HCT116 (cell line): ENCODE measurements around the gene NOXA1. TPM values are rescaled to one million over a fixed set of nuclear protein-coding genes. Genes with fewer than 3 reads are reported as not detected.

Experiments
- ATAC-seq: fragments of 200-7000 bp; cut with Tn5 transposase; 2 replicates; pipeline ENCODE4 v1.9.1; 2020; ENCODE audit warnings: mild to moderate bottlenecking, moderate library complexity
- BruUV-seq: library from RNA; stranded (reverse); fragments of 400-500 nt; replicated peaks from 2 replicates; lab custom pipeline; 2021; lab: Mats Ljungman, UMichigan
- CTCF ChIA-PET: fragments of 300-600 bp; sonication (Branson Sonifier 250); formaldehyde crosslinking; loops from one replicate; lab custom pipeline; 2021; ENCODE audit warnings: antibody characterized with exemption; lab: Charles Lee
- POLR2A ChIA-PET: fragments of 300-600, 350-600 bp; sonication (Branson Sonifier 250); formaldehyde crosslinking; loops from one replicate; lab custom pipeline; 2021; ENCODE audit warnings: antibody characterized with exemption; lab: Charles Lee
- RAD21 ChIA-PET, 2 experiments: fragments of 300-600 bp; sonication (Branson Sonifier 250); formaldehyde crosslinking; loops; one replicate each; lab custom pipeline; 2023; ENCODE audit warnings: low total read pairs in 2 of 2; ENCODE audit not compliant: uncharacterized antibody in 2 of 2, unreplicated experiment in 2 of 2, low non-redundant PET in 1 of 2; lab: Charles Lee
- DNase-seq: peaks from one replicate; pipeline ENCODE4 v3.0.0-alpha.2; 2010; ENCODE audit warnings: low read depth, low spot score
- H2AFZ ChIP-seq: fragments of 200-600 bp; shearing (Covaris generic), sonication (generic); 2 replicates; pipeline ENCODE4 v1.6.1; 2017; ENCODE audit warnings: low read depth, mixed run types, mixed read lengths, antibody characterized with exemption, low read length; ENCODE audit not compliant: poor library complexity, severe bottlenecking
- H3K27ac ChIP-seq: 2 replicates; pipeline ENCODE4 v1.5.1; 2012; ENCODE audit warnings: low read depth, low read length
- H3K27me3 ChIP-seq: fragments of 200-600 bp; sonication (generic); 2 replicates; pipeline ENCODE4 v1.6.1; 2016; ENCODE audit warnings: mixed run types, low read length, mixed read lengths; ENCODE audit not compliant: insufficient read depth
- H3K36me3 ChIP-seq, 2 experiments: fragments of 200-500 bp in 1 of 2; fragments of 200-600 bp in 1 of 2; sonication (Bioruptor generic) in 1 of 2; sonication (generic) in 1 of 2; 2 replicates each; pipeline versions ENCODE4 v1.5.1 to v1.6.1; 2014 to 2016; ENCODE audit warnings: low read length in 2 of 2, inconsistent platforms in 1 of 2, mixed read lengths in 1 of 2, mixed run types in 1 of 2; ENCODE audit not compliant: insufficient read depth in 2 of 2, control insufficient read depth in 1 of 2
- H3K4me1 ChIP-seq, 2 experiments: fragments of 200-600 bp in 1 of 2; sonication (generic) in 1 of 2; 2 replicates each; pipeline versions ENCODE4 v1.5.1 to v1.6.1; 2012 to 2017; ENCODE audit warnings: low read length in 2 of 2, inconsistent platforms in 1 of 2, mild to moderate bottlenecking in 1 of 2, mixed read lengths in 1 of 2, mixed run types in 1 of 2, moderate library complexity in 1 of 2; ENCODE audit not compliant: insufficient read depth in 2 of 2, control insufficient read depth in 1 of 2
- H3K4me2 ChIP-seq: fragments of 200-600 bp; sonication (generic); 2 replicates; pipeline ENCODE4 v1.6.1; 2017; ENCODE audit warnings: mixed run types, low read length, mixed read lengths
- H3K4me3 ChIP-seq, 2 experiments: fragments of 200-600 bp in 1 of 2; sonication (generic) in 1 of 2; replicated peaks in 1 of 2; 2 replicates each; pipeline ENCODE4 v1.5.1; 2011 to 2016; ENCODE audit warnings: low read length in 2 of 2, control low read depth in 1 of 2, low read depth in 1 of 2, mild to moderate bottlenecking in 1 of 2, mixed read lengths in 1 of 2, mixed run types in 1 of 2
- H3K79me2 ChIP-seq: fragments of 200-600 bp; sonication (generic); 2 replicates; pipeline ENCODE4 v1.6.1; 2017; ENCODE audit warnings: mild to moderate bottlenecking, mixed run types, low read length, moderate library complexity, mixed read lengths; ENCODE audit not compliant: insufficient read depth
- H3K9ac ChIP-seq: fragments of 200-600 bp; sonication (generic); 2 replicates; pipeline ENCODE4 v1.6.1; 2016; ENCODE audit warnings: low read length, mixed read lengths
- H3K9me2 ChIP-seq: fragments of 200-600 bp; sonication (generic), shearing (Covaris generic); 2 replicates; pipeline ENCODE4 v1.6.1; 2017; ENCODE audit warnings: mixed run types, mild to moderate bottlenecking, moderate library complexity; ENCODE audit not compliant: insufficient read depth
- H3K9me3 ChIP-seq, 2 experiments: fragments of 200-500 bp in 1 of 2; fragments of 200-600 bp in 1 of 2; sonication (Bioruptor generic) in 1 of 2; sonication (generic) in 1 of 2; 2 replicates each; pipeline ENCODE4 v1.6.1; 2014 to 2017; ENCODE audit warnings: low read length in 2 of 2, mixed read lengths in 2 of 2, inconsistent platforms in 1 of 2, low read depth in 1 of 2, mild to moderate bottlenecking in 1 of 2, mixed run types in 1 of 2, moderate library complexity in 1 of 2; ENCODE audit not compliant: control insufficient read depth in 1 of 2, insufficient read depth in 1 of 2
- H4K20me1 ChIP-seq: fragments of 200-600 bp; sonication (generic), shearing (Covaris generic); 2 replicates; pipeline ENCODE4 v1.6.1; 2017; ENCODE audit warnings: mixed run types, mild to moderate bottlenecking, moderate library complexity; ENCODE audit not compliant: insufficient read depth
- CTCF ChIP-seq, 3 experiments: fragments of 200-600 bp in 1 of 3; sonication (generic) in 1 of 3; IDR thresholded peaks in 2 of 3; conservative IDR thresholded peaks in 1 of 3; 2 replicates each; pipeline ENCODE4 v1.5.1; 2012 to 2017; ENCODE audit warnings: low read depth in 2 of 3, low read length in 2 of 3, antibody characterized with exemption in 1 of 3, borderline replicate concordance in 1 of 3, control low read depth in 1 of 3, mild to moderate bottlenecking in 1 of 3, mixed read lengths in 1 of 3, mixed run types in 1 of 3, moderate library complexity in 1 of 3; ENCODE audit not compliant: insufficient read depth in 1 of 3
- EZH2 ChIP-seq: fragments of 200-600 bp; sonication (generic); IDR thresholded peaks from 2 replicates; pipeline ENCODE4 v1.6.1; 2017; ENCODE audit warnings: antibody characterized with exemption, mixed run types
- EZH2phosphoT487 ChIP-seq: fragments of 200-600 bp; IDR thresholded peaks from 2 replicates; pipeline ENCODE4 v1.6.1; 2018; ENCODE audit warnings: antibody characterized with exemption, borderline replicate concordance
- FOSL1 ChIP-seq: IDR thresholded peaks from 2 replicates; pipeline ENCODE4 v1.6.1; 2012; ENCODE audit warnings: low read depth
- JUND ChIP-seq: IDR thresholded peaks from 2 replicates; pipeline ENCODE4 v1.6.1; 2012
- POLR2A ChIP-seq: IDR thresholded peaks from 2 replicates; pipeline ENCODE4 v1.7.0; 2011; ENCODE audit warnings: borderline replicate concordance; ENCODE audit not compliant: insufficient read depth, insufficient read length; ENCODE audit errors: extremely low read depth
- POLR2AphosphoS5 ChIP-seq: IDR thresholded peaks from 2 replicates; pipeline ENCODE4 v1.6.1; 2011; ENCODE audit warnings: mild to moderate bottlenecking, low read depth, low read length, moderate library complexity
- RAD21 ChIP-seq: IDR thresholded peaks from 2 replicates; pipeline ENCODE4 v1.6.1; 2012; ENCODE audit warnings: low read depth, mild to moderate bottlenecking
- REST ChIP-seq: IDR thresholded peaks from 2 replicates; pipeline ENCODE4 v1.6.1; 2012; ENCODE audit warnings: low read depth
- SIN3A ChIP-seq: IDR thresholded peaks from 2 replicates; pipeline ENCODE4 v1.6.1; 2012; ENCODE audit warnings: low read depth
- SP1 ChIP-seq: IDR thresholded peaks from 2 replicates; pipeline ENCODE4 v1.6.1; 2012; ENCODE audit warnings: low read depth
- SRF ChIP-seq: IDR thresholded peaks from 2 replicates; pipeline ENCODE4 v1.6.1; 2012; ENCODE audit warnings: low read depth
- TCF7L2 ChIP-seq: IDR thresholded peaks from 2 replicates; pipeline ENCODE4 v1.7.0; 2011; ENCODE audit warnings: borderline replicate concordance, inconsistent platforms; ENCODE audit not compliant: insufficient read depth, insufficient read length; ENCODE audit errors: extremely low read depth
- YY1 ChIP-seq: IDR thresholded peaks from 2 replicates; pipeline ENCODE4 v1.6.1; 2011; ENCODE audit warnings: low read length, low read depth, moderate library complexity, mild to moderate bottlenecking; ENCODE audit not compliant: insufficient replicate concordance; ENCODE audit errors: extremely low read depth
- ZBTB33 ChIP-seq: IDR thresholded peaks from 2 replicates; pipeline ENCODE4 v1.6.1; 2011; ENCODE audit warnings: mild to moderate bottlenecking, low read length, moderate library complexity; ENCODE audit not compliant: insufficient replicate concordance; ENCODE audit errors: extremely low read depth
- ZFX ChIP-seq: fragments of 450-650 bp; IDR thresholded peaks from 2 replicates; pipeline ENCODE4 v1.6.1; 2017
- ZNF274 ChIP-seq: fragments of 200-500 bp; sonication (Bioruptor generic); IDR thresholded peaks from 2 replicates; pipeline ENCODE4 v1.6.1; 2014; ENCODE audit warnings: mild to moderate bottlenecking, low read depth, low read length, inconsistent platforms
- intact Hi-C: fragments of 100-400 bp; cut with micrococcal nuclease; formaldehyde crosslinking; loops from 2 replicates; pipeline ENCODE4 v1.10.0; 2022
- total RNA-seq: library from RNA; stranded (reverse); gene quantifications from one replicate; pipeline ENCODE4 v1.2.1, GENCODE V29; 2021; ENCODE audit not compliant: unreplicated experiment

Gene NOXA1
- total RNA-seq, 1 experiment from 2014 or later = 13.2 TPM

- no peak overlapping the region for H3K4me3 ChIP-seq
- ATAC-seq (no peak), DNase-seq (no peak)
- H3K79me2 ChIP-seq = peaks cover 31% of the 10 kb centered on the region
- H4K20me1 ChIP-seq = no peaks in the 10 kb centered on the region
- peak overlapping the region; percentile 81 for H3K27ac ChIP-seq
- ChIA-PET POLR2A (no interaction called here), CTCF (no interaction called here), RAD21 (no interaction called here)
- BruUV-seq = no TSS peak
- TF ChIP-seq ZFX = no peak
- no peak for TF ChIP-seq POLR2AphosphoS5
- TF ChIP-seq JUND = no peak
- no peak for TF ChIP-seq ZNF274
- TF ChIP-seq RAD21 = no peak
- TF ChIP-seq CTCF (IDR thresholded peaks at IDR 0.05 in 2 of 3, conservative IDR thresholded peaks at IDR 0.05 in 1 of 3; ENCODE audit: borderline replicate concordance in 1 of 3, insufficient read depth in 1 of 3, low read depth in 2 of 3, low read length in 2 of 3) = no peak
- no peak for TF ChIP-seq TCF7L2
- no peak for TF ChIP-seq SIN3A
- TF ChIP-seq EZH2 = no peak
- no peak for TF ChIP-seq REST
- TF ChIP-seq POLR2A = no peak
- no peak for TF ChIP-seq FOSL1
- no peak for TF ChIP-seq SP1
- TF ChIP-seq SRF = no peak
- TF ChIP-seq EZH2phosphoT487 = no peak
- TF ChIP-seq ZBTB33 = no peak
- TF ChIP-seq YY1 = no peak
- no peaks in the 10 kb centered on the region for H3K9me2 ChIP-seq
- no peaks in the 10 kb centered on the region for H3K9me3 ChIP-seq
- H3K36me3 ChIP-seq = peaks cover 9 to 19% of the 10 kb centered on the region in 2 experiments; a peak in 2 of 4 replicates
- H3K4me2 ChIP-seq = no peak overlapping the region
- intact Hi-C loops = no loop called here
- H3K9ac ChIP-seq = no peak overlapping the region
- H3K27me3 ChIP-seq = no peaks in the 10 kb centered on the region
- H2AFZ ChIP-seq = no peak overlapping the region
- H3K4me1 ChIP-seq = peaks cover 19 to 53% of the 10 kb centered on the region in 2 experiments
Measured at GRCh38 chr9:137460363-137461315, 37.4 kb downstream of the NOXA1 start.
